Uterus (tissue), 4 donors: ENCODE measurements around the gene RAB9A. TPM values are rescaled to one million over a fixed set of nuclear protein-coding genes. Genes with fewer than 3 reads are reported as not detected.

Experiments
- DNase-seq, 2 donors: peaks; one replicate each; pipeline ENCODE4 v3.0.0-alpha.2; 2019 to 2020
- H3K27ac ChIP-seq, 2 donors: fragments of 200-600 bp; sonication (generic); 1 replicate in 1 of 2; 2 replicates in 1 of 2; pipeline ENCODE4 v1.5.1; 2016 to 2018
- H3K27me3 ChIP-seq, 2 donors: fragments of 200-600 bp; sonication (generic); one replicate each; pipeline ENCODE4 v1.5.1; 2018 to 2019; ENCODE audit warnings: control low read depth in 1 of 2
- H3K36me3 ChIP-seq, 2 donors: fragments of 200-600 bp; sonication (generic); one replicate each; pipeline ENCODE4 v1.5.1; 2019; ENCODE audit warnings: control low read depth in 1 of 2
- H3K4me1 ChIP-seq, 2 donors: fragments of 200-600 bp; sonication (generic); one replicate each; pipeline ENCODE4 v1.5.1; 2018 to 2019; ENCODE audit warnings: control low read depth in 1 of 2
- H3K4me3 ChIP-seq, 2 donors: fragments of 200-600 bp; sonication (generic); 1 replicate in 1 of 2; 2 replicates in 1 of 2; pipeline ENCODE4 v1.5.1; 2018 to 2019; ENCODE audit warnings: mild to moderate bottlenecking in 1 of 2
- H3K9me3 ChIP-seq, 2 donors: fragments of 200-600 bp; sonication (generic); one replicate each; pipeline ENCODE4 v1.5.1; 2019; ENCODE audit warnings: control low read depth in 1 of 2
- CTCF ChIP-seq, 4 experiments: fragments of 200-600 bp in 2 of 4; fragments of 450-650 bp in 2 of 4; sonication (generic) in 2 of 4; IDR thresholded peaks; one replicate each; pipeline ENCODE4 v1.5.1; 2016 to 2019; ENCODE audit warnings: antibody characterized with exemption in 4 of 4, mild to moderate bottlenecking in 2 of 4, moderate library complexity in 1 of 4
- POLR2A ChIP-seq, 2 donors: fragments of 450-650 bp; IDR thresholded peaks; one replicate each; pipeline ENCODE4 v1.6.1; 2016; ENCODE audit warnings: antibody characterized with exemption in 2 of 2, mild to moderate bottlenecking in 1 of 2, moderate library complexity in 1 of 2
- intact Hi-C: fragments of 100-400 bp; cut with DNase I; formaldehyde crosslinking; loops from one replicate; pipeline ENCODE4 v1.15.1; 2023; ENCODE audit warnings: low total_unique reads
- total RNA-seq, 4 donors: library from RNA; depleted of rRNA in 3 of 4; stranded (reverse); fragments of >200 nt in 3 of 4; gene quantifications; one replicate each; pipeline versions ENCODE4 v1.1.0 to v1.2.4, GENCODE V29; 2014 to 2023
- donor health status: DM: yes; HTN: yes; CAD: no.

Gene RAB9A
- total RNA-seq, 4 donors from 2014 or later = 27.2 to 40.2 (median 28.2) TPM

GRCh38 chrX:13685126-13685763 is 3.7 kb upstream of the RAB9A start:
- Histone ChIP-seq H3K9me3 (no peaks in the 10 kb centered on the region), H3K4me1 (no peaks in the 10 kb centered on the region), H3K27ac (no peak overlapping the region), H3K4me3 (no peak overlapping the region), H3K27me3 (no peaks in the 10 kb centered on the region), H3K36me3 (no peaks in the 10 kb centered on the region)
- TF ChIP-seq CTCF (IDR thresholded peaks at IDR 0.05) (no peak), POLR2A (IDR thresholded peaks at IDR 0.05) (no peak)
- no peak for DNase-seq
- intact Hi-C loops = loop anchor here (10.0 kb wide), 1 partner anchor 50 kb away; the partner anchor contains the start of genes OFD1 and TRAPPC2

- H3K4me3 ChIP-seq = no peak overlapping the region
- H3K27ac ChIP-seq = no peak overlapping the region
- intact Hi-C loops = loop anchor here (10.0 kb wide), 1 partner anchor 48 kb away; the partner anchor contains the start of genes OFD1 and TRAPPC2
- DNase-seq = no peak
- no peak for TF ChIP-seq POLR2A (IDR thresholded peaks at IDR 0.05)
- no peak for TF ChIP-seq CTCF (IDR thresholded peaks at IDR 0.05)
- no peaks in the 10 kb centered on the region for H3K9me3 ChIP-seq
- no peaks in the 10 kb centered on the region for H3K4me1 ChIP-seq
- no peaks in the 10 kb centered on the region for H3K36me3 ChIP-seq
- H3K27me3 ChIP-seq = no peaks in the 10 kb centered on the region
Observed at GRCh38 chrX:13687203-13687602, 1.7 kb upstream of the RAB9A start.

- DNase-seq = no peak
- intact Hi-C loops = loop anchor here (10.0 kb wide), 1 partner anchor 46 kb away; the partner anchor contains the start of genes OFD1 and TRAPPC2
- TF ChIP-seq CTCF (IDR thresholded peaks at IDR 0.05) = no peak
- TF ChIP-seq POLR2A (IDR thresholded peaks at IDR 0.05) = no peak
- Histone ChIP-seq H3K27me3 (no peaks in the 10 kb centered on the region), H3K27ac (peak overlapping the region; percentile 89 to 96), H3K9me3 (no peaks in the 10 kb centered on the region), H3K4me1 (no peaks in the 10 kb centered on the region), H3K4me3 (peak overlapping the region; percentile 46 to 89), H3K36me3 (no peaks in the 10 kb centered on the region)
Observed at GRCh38 chrX:13688384-13688957, 457 bp upstream of the RAB9A start.

- H3K36me3 ChIP-seq = no peaks in the 10 kb centered on the region
- H3K4me3 ChIP-seq = peak overlapping the region; percentile 46 to 89
- TF ChIP-seq CTCF (IDR thresholded peaks at IDR 0.05) (no peak), POLR2A (IDR thresholded peaks at IDR 0.05) (no peak)
- no peaks in the 10 kb centered on the region for H3K9me3 ChIP-seq
- intact Hi-C loops = loop anchor here (10.0 kb wide), 1 partner anchor 45 kb away; the partner anchor contains the start of genes OFD1 and TRAPPC2
- no peak for DNase-seq
- peak overlapping the region; percentile 89 to 96 for H3K27ac ChIP-seq
- no peaks in the 10 kb centered on the region for H3K27me3 ChIP-seq
- H3K4me1 ChIP-seq = no peaks in the 10 kb centered on the region
Observed at GRCh38 chrX:13689741-13690211, 848 bp downstream of the RAB9A start.

- TF ChIP-seq POLR2A (IDR thresholded peaks at IDR 0.05) = no peak
- TF ChIP-seq CTCF (IDR thresholded peaks at IDR 0.05) = no peak
- Histone ChIP-seq H3K9me3 (no peaks in the 10 kb centered on the region), H3K27me3 (no peaks in the 10 kb centered on the region), H3K4me1 (no peaks in the 10 kb centered on the region), H3K27ac (peak overlapping the region; percentile 89 to 96), H3K4me3 (peak overlapping the region; percentile 46 to 89), H3K36me3 (no peaks in the 10 kb centered on the region)
- DNase-seq = no peak
- intact Hi-C loops = no loop called here
Observed at GRCh38 chrX:13690836-13691235, 1.9 kb downstream of the RAB9A start.
